Fibroblast of gingiva (primary cell): ENCODE results near the gene CAMTA1.
"Not testable (repeated sequence)": the region's sequence is repeated elsewhere in the genome, so short reads cannot be mapped to it uniquely, and the experiment has no call there.

Source experiments
- DNase-seq: peaks from one replicate; pipeline ENCODE4 v3.0.0-alpha.2; 2011; ENCODE audit warnings: low read depth

The CAMTA1 gene

DNA sequence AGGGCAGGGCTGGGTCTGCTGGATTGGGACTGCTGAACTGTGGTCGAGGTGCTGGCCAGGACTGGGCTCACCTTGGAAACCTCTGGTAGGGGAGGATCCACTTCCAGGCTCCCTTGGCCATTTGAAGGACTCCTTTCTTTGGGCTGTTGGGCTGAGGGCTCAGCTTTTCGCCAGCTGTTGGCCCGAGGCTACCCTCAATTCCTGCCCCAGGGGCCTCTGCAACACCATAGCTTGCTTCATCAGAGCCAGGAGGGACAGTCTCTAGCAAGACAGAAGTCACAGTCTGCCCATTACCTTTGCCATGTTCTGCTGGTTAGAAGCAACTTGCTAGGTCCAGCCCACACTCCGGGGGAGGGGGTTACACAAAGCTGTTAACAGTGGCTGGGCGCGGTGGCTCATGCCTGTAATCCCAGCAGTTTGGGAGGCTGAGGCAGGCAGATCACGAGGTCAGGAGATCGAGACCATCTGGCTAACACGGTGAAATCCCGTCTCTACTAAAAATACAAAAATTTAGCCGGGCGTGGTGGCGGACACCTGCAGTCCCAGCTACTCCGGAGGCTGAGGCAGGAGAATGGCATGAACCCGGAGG is 25.0 kb downstream of the CAMTA1 start:
- DNase-seq: not testable (repeated sequence)

DNA sequence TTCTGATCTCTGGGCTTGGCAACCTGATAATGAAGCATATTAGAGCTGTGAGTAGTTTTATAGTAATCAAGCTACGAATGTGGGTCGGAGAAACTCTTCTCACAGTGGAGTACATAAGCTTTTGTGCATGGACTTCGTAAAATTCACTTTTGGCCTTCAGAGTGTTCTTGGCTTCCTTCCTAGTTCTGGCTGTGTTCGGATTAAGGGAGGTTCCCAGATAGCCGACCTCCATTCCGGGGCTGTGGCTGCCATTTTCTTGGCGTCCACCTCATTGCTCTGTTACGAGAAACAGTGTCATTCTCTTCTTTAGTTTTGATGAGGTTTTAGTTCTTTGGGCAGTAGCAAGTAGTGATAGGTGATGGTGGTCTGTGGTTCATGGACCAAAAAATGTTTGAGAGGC is 26.3 kb downstream of the CAMTA1 start:
- no peak for DNase-seq

DNA sequence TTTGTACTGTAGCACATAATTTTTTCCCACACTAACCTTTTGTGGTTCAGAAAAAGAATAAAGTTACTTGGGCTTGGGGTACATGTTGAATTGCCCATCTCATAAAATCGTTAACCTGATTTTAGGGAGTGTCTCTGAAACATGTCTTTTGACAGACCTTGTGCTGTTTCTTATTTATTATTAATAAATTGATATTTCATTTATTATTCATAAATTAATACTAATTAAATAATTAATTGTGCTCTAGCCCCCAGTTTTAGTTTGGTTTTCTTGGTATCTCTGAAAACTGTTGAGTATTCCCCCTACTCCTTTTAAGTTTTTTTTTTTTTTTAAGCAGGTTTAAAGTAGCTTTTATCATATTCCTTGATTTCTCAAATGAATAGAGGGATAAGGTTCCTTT is 27.9 kb downstream of the CAMTA1 start:
- DNase-seq: no peak

DNA sequence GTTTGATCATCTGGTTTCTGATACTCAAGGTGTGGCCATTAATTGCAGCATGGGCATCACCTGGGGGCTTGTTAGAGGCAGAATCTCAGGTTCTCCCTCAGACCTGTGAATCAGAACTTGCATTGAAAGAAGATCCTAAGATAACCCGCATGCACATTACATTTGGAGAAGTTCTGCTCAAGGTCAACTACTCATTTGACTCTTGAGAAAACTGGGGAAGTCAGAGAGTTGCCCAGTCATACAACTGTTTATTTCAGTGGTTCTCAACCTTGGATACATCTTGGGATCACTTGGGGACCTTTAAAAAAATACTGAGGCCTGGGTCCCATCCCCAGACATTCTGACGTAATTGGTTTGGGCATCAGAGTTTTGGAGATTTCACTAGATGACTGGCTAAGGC is 30.5 kb downstream of the CAMTA1 start:
- DNase-seq: no peak

DNA sequence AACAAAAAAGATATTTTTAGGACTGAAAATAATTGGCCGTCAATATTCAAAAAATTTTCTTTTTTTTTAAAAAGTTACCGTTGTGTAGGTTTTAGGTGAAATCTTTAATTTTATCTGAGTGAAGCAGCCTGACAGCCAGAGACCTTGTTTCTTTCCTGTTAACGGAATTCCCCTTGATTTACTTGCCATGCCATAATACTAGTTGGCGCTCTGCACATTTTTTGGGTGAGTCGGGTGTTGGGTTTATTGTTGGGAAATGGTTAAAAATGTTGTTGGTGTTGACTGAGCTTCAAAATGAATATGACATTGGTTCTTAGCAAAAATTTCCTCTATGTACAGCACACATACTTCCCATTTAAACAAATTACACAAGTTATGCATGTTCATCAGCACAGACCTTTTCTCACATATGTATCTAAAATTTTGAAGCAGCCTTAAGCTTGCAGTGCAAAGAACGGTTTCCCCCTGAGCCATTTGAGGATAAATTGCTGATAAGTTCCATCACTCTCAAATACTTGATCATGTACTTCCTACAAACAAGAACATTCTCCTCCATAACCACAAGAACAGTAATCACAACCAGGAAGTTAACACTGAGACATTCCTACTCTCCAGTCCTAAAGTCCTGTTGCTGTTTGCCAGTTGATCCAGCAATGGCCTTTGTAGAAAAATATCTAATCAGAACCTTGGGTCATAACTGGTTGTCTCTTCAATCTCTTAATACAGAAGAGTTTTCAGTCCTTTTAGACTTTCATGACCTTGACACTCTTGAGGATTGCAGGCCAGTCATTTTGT is 34.2 kb downstream of the CAMTA1 start:
- DNase-seq: peak; percentile 8

DNA sequence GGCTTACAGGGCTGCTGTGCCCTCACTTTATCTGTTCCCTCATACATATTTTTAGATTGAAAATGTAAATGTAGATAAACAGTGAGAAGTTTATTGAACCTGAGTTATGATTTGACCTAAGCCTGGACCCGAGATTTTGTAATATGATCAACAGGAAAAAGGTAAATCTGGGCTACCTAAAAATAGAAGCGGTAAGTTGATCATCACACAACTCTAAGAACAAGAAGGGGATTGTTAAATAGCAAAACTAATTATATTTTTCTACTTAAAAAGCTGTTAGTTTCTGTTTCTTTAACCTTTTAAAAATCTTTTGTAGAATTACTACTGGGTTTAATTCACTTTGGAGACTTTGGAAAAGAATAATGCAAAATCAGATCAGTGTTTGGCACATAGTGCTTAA is 35.6 kb downstream of the CAMTA1 start:
- no peak for DNase-seq

DNA sequence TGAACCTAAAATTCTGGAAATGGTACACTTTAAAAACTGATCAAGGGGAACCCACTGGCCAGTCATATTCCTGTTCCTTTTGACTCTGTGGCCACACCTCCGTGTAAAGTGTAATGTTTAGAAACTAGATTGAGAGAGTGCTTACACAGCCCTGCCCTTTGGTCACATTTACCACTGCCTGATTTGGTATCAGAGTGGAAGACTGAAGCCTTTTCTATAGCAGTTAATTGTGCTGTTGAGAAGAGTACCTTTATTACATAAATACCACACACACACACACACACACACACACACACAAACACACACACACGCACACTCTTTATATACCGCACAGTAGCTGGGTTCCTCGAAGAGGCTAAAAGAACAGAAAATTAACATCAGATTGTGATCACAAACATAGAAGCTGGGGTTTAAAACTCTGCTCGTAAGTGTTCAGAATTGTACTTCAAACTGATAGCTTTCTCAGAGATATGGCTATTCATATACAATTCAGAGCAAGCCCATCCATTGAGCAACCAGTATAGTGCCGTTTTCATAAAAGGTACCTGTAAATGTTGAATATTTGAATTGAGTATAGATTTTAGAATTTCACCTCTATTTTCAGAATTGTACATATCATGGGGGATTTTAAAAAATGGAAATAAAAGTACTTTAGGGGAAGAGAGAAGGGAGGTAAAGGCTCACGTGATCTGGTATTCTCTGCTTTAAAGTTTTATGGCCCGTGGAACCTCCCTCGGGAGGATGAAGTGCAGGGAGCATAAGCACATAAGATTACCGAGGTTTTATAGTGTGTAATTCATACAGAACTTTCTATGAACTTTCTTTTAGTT is 37.5 kb downstream of the CAMTA1 start:
- no peak for DNase-seq

DNA sequence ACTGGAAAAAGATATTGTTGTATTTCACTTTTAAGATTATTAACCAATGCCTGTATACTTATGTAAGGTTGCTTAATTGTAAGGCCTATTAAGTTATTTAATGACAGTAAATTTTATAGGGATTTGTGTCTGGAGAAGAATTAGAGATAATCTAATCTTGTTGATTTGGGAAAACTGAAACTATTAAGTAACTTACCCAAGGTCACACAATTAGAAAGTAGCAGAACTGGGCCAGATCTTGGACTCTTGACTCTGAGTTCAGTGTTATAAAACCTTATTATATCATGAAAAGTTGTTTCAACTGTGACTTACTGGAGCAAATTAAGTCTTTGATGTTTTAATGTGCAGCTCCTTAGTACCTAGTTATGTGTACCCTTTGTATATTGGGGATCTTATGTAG is 38.5 kb downstream of the CAMTA1 start:
- no peak for DNase-seq

DNA sequence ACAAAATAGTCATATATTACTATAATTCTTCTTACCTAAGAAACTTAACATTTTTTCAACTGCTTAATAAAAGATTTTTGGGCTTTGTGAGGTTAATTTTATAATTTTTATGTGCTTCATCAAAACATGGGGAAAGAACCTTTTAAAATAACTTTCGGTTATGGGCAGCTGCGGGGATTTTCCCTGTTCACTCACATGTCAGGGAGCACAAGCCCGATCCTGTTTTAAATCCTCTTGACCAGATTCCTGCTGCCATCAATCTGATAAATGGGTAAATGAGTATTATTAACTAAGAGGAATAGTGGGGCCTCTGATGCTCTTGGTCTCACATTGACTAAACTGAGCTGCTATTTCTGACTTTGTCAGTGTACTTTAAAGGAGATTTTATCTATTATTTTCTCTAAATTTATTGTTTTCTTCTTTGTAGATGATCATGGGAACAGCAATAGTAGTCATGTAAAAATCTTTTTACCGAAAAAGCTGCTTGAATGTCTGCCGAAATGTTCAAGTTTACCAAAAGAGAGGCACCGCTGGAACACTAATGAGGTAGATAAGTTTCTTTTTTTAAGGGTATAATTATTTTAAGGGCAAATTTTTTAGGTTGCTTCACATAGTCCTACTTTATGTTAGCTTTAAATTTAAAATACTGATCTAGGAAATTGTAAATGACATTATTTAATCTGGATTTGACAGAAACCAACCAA is 39.6 kb downstream of the CAMTA1 start:
- no peak for DNase-seq

DNA sequence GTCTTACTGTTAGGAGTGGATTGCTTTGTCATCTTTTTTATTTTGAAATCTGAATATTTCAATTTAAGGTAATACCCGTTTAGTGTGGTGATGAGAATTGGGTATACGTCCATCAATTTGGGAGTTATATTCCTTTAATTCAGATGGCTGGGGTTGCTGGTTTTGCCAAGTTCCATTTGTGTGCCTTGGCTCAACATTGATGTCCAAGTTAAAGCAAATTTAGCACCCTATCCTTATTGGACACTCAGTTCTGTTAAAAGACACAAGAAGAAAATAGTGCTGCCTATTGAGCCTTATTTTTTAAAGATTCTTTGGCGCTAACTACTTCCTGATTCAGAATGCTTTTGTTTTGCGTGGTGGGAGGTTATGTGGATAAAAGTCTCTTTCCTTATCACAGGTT is 40.6 kb downstream of the CAMTA1 start:
- DNase-seq: no peak

DNA sequence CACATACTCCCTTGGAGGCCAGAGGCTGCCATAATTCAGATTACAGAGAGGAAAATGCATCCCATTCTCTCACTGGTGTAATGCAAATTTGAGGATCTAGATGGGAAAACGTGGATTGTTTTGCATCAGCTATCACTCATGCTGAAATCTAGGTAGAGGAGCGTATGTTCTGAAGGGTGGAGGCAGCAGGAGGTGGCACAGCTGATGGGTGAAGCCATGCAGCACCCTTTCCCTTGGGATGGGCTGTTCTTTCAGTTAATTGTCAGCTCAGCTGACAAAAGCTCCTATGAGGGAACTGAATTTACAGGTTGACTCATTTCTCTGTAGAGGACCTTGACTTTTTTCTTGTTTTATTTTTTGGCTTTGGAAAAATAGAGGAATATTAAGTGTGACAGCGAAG is 41.8 kb downstream of the CAMTA1 start:
- no peak for DNase-seq

DNA sequence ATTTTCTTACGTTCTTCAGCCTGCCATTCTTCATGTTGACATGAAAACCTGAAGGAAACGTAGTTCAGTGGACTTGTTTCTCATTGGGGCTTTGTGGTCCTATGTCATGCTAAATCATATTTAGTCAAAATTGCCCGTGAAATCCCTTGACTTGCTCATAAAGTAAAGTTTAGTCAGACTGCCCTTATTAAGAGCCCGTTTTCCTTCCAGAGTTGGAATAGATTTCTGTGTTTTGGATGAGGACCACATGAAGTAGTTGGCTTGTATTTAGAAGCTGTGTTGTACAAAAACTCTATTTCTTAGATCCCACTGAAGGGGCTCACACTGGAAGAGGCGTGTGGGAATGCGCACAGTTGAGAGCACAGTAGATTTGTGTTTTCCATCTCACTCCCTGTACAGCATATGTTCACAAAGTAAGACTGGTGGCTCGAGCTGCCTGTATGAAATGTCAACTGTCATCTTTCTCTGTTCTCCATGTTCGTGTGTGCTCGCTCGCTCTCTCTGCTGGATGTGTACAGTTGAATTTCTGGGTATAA is 42.4 kb downstream of the CAMTA1 start:
- no peak for DNase-seq

DNA sequence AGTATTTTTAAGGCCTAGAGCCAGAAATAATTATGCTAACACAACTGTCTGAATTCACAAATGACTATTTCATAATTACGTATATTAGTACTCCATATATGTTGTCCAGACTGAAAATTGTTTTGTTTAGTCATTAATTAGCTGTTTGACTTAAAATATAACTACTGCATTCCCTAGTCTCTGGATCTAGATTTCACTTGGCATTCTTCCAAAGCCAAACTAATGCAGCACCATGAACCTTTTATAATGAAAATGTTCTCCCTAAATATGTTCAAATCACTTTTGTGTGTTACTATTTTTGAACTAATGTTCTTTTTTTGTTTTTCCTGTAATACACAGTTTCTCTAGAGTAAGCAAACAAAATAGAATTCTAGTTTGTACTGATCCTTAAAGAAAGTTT is 46.1 kb downstream of the CAMTA1 start:
- peak; percentile 3 for DNase-seq

DNA sequence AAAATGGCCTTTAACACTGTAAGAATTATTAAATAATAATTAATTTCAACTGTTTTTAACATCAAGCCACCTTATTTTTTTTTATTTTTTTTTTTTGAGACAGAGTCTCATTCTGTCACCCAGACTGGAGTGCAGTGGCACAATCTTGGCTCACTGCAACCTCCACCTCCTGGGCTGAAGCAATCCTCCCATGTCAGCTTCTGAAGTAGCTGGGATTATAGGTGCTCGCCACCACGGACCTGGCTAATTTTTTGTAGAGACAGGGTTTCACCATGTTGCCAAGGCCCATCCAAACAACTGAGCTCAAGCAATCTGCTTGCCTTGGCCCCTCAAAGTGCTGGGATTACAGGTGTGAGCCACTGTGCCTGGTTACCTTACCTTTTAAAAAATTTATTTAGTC is 46.8 kb downstream of the CAMTA1 start:
- not testable (repeated sequence) for DNase-seq

DNA sequence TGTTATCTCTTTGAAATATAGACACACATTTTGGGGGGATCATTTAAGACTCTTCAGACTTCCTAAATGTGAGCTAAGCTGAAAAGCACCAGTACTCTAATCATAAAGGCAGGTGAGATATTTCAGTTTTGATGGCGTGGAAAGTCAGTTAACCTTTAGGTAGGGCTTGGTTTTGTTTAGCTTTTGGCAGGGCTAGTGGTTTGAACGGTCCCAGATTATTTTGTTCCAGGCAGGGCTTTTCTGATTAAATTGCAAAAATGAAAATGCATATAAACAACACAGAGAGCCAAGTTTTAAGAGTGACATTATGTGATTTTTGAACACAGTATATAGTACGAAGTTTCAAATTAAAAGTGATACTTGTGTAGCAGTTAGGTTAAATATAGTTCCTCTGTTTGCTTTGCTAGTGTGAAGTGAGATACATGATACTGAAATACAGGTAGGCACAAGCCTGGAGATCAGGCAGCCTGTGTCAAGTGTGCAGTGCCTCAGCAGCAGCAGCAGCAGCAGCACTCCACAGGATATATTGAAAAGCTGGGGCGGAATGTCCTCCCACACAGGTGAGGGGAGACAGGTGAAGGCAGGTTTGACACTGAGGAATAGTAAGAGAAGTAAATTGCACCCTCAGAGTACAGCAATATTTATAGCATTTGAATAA is 47.4 kb downstream of the CAMTA1 start:
- DNase-seq: no peak

DNA sequence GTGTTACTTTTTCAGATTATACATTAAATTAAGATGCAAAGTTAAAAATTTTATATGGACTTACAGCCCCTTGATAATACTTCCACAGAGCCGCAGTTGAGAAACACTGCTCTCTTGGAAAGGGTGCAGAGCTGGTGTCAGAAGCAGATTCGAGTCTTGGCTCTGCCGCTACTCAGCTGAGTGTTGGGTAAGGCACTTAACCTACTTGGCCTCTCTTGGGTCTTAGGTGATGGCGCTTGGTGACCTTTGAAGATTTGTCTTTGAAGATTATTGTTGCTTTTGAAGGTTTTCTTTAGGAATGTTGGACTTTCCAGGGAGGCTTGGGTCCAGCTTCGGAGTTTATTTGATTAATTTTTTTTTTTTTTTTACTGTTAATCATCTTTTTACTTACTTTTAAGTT is 48.5 kb downstream of the CAMTA1 start:
- DNase-seq: no peak

DNA sequence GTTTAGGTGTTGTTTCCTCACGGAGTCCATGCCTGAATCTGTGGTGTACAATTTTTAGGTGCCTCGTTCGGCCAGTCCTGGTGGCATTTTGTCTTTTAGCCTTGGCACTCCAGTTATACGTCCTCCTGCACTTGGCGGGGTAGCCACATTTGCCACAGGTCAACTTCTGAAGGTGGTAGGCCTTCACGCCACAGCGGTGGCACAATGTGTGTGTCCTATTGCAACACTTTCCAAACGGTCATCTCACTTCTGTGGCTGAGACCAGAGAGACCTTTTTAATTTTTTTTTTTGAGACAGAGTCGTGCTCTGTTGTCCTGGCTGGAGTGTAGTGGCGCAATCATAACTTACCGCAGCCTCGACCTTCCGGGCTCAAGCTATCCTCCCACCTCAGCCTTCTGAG is 49.1 kb downstream of the CAMTA1 start:
- DNase-seq: no peak

DNA sequence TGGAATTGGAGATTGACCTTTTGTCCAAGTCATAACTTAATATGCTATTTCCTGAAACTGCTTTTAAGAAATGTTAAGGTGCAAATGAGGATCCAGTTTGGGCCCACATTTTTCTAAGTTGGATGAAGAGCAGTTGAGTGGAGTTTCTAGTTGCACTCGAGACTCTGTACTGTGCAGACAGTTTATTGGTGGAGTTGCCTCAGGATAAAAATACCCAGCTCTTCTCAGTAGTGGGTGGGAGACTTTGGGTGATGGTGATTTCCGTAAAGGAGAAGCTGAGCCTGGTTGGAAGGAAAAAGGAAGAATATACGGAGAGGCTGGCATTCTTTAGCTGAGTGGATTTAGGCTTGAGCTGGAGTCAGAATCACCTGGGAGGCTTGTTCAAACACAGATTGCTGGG is 49.9 kb downstream of the CAMTA1 start:
- no peak for DNase-seq

DNA sequence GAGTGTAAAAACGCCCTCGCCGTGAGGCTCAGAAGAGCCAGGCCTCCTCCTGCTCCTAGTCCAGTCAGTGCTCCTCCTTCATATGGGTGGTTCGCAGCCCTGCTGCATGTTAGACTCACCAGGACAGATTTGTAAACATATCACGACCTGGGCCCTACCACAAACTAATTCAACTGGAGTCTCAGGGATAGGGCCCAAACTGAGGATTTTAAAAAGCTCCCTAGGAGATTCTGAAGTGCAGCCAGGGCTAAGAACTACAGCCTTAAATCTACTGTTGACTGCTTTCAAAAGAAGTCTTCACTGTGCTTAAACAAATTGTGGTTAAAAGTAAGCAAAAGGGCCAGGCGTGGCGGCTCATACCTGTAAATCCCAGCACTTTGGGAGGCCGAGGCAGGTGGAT is 57.0 kb downstream of the CAMTA1 start:
- no peak for DNase-seq

DNA sequence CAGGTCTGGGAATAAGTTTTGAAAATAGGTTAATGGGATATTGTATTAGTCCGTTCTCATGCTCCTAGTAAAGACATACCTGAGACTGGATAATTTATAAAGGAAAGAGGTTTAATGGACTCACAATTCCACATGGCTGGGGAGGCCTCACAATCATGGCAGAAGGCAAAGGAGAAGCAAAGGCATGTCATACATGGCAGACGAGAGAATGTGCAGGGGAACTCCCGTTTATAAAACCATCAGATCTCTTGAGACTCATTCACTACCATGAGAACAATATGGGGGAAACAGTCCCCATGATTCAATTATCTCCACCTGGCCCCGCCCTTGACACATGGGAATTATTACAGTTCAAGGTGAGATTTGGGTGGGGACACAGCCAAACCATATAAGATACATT is 60.5 kb downstream of the CAMTA1 start:
- not testable (repeated sequence) for DNase-seq

DNA sequence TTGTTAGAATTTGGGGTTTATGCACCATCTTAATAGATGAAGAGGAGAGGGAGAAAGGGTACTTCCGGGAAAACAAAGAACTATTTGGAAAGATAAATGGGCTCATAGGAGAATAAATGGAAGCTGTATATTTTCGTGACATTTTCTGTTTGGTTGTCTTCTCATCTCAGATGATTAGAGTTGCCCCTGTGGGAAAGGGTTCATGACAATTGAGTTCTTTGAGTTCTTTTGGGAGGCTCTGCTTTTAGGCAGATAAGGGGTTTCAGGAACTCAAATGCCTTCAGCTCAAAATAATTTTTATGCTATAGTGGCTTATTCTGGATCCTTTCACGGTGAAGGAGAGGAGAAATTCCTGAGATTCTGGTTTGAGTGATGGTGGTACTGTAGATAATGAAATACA is 63.6 kb downstream of the CAMTA1 start:
- DNase-seq: no peak

DNA sequence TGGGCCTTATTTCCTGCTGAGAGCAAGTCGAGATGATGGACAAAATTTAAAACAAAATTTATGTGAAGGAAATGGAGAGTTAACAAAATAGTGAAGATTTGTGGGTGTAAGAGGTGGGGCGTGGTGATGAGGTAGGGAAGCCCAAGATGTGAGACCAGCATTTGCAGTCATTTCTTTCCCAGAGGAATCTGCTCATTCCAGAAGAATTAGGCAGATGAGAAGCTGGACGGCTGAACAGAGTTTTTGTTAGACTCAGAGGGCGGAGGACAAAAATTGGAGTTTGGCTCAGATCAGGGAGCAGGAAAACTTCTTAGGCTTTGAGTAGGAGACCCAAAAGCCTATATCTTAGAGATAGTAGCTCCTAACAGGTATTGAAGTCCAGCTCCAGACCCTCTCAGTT is 65.3 kb downstream of the CAMTA1 start:
- no peak for DNase-seq
